OCI-LY3 (cell line): ENCODE results near the gene DNAL1.

Experiments used
- H2AFZ ChIP-seq: fragments of 200-600, 300-600 bp; shearing (Covaris generic); 2 replicates; pipeline ENCODE4 v1.6.0; 2014; ENCODE audit warnings: antibody characterized with exemption, low read depth, low read length
- H3K27ac ChIP-seq: fragments of 200-600, 300-600 bp; sonication (generic); 2 replicates; pipeline ENCODE4 v1.5.1; 2014; ENCODE audit warnings: mild to moderate bottlenecking, low read length, moderate library complexity, mixed read lengths
- H3K27me3 ChIP-seq: fragments of 200-600, 300-600 bp; sonication (generic); 2 replicates; pipeline ENCODE4 v1.6.1; 2014; ENCODE audit warnings: low read depth, low read length, mixed read lengths
- H3K36me3 ChIP-seq: fragments of 200-600, 300-600 bp; sonication (generic); replicated peaks from 2 replicates; pipeline ENCODE3; 2014; ENCODE audit warnings: low read depth, low read length, mixed read lengths
- H3K4me1 ChIP-seq: fragments of 300-600, 200-600 bp; sonication (generic); 2 replicates; pipeline ENCODE4 v1.6.1; 2014; ENCODE audit warnings: low read length, mixed read lengths
- H3K4me2 ChIP-seq: fragments of 200-600, 300-600 bp; sonication (generic); 2 replicates; pipeline ENCODE4 v1.6.1; 2014; ENCODE audit warnings: low read length, mixed read lengths
- H3K4me3 ChIP-seq: fragments of 300-600, 200-600 bp; sonication (generic); 2 replicates; pipeline ENCODE4 v1.5.1; 2014; ENCODE audit warnings: antibody characterized with exemption, mild to moderate bottlenecking, low read length, moderate library complexity
- H3K79me2 ChIP-seq: fragments of 300-600, 200-600 bp; shearing (Covaris generic); 2 replicates; pipeline ENCODE4 v1.6.1; 2014; ENCODE audit warnings: mild to moderate bottlenecking, low read length, mixed read lengths
- H3K9ac ChIP-seq: fragments of 300-600, 200-600 bp; shearing (Covaris generic); 2 replicates; pipeline ENCODE4 v1.6.0; 2014; ENCODE audit warnings: mild to moderate bottlenecking, low read length, moderate library complexity
- H3K9me3 ChIP-seq: fragments of 200-600, 300-600 bp; shearing (Covaris generic); 2 replicates; pipeline ENCODE4 v1.6.1; 2014; ENCODE audit warnings: low read length, mixed read lengths; ENCODE audit not compliant: insufficient read depth
- H4K20me1 ChIP-seq: fragments of 200-600, 300-600 bp; sonication (generic); 2 replicates; pipeline ENCODE4 v1.6.1; 2016; ENCODE audit warnings: low read length, mixed read lengths; ENCODE audit not compliant: insufficient read depth
- CTCF ChIP-seq: fragments of 200-600, 300-600 bp; sonication (generic); IDR thresholded peaks from 2 replicates; pipeline ENCODE4 v1.5.1; 2014; ENCODE audit warnings: antibody characterized with exemption, low read length, low read depth
- EZH2phosphoT487 ChIP-seq: fragments of 200-600 bp; shearing (Covaris generic); IDR thresholded peaks from 2 replicates; pipeline ENCODE4 v1.6.1; 2018; ENCODE audit warnings: antibody characterized with exemption, mixed run types, low read depth

The DNAL1 gene

GRCh38 chr14:73739174-73739898, 94.5 kb downstream of the DNAL1 start:
- peaks cover 72% of the 10 kb centered on the region for H3K79me2 ChIP-seq
- H3K9ac ChIP-seq = no peak overlapping the region
- H4K20me1 ChIP-seq = peaks cover 82% of the 10 kb centered on the region
- H2AFZ ChIP-seq = no peak overlapping the region
- H3K27me3 ChIP-seq = no peaks in the 10 kb centered on the region
- TF ChIP-seq EZH2phosphoT487 (no peak), CTCF (no peak)
- peaks cover 36% of the 10 kb centered on the region for H3K36me3 ChIP-seq
- no peaks in the 10 kb centered on the region for H3K9me3 ChIP-seq
- H3K4me2 ChIP-seq = no peak overlapping the region
- H3K4me1 ChIP-seq = peaks cover 29% of the 10 kb centered on the region
- no peak overlapping the region for H3K27ac ChIP-seq
- no peak overlapping the region for H3K4me3 ChIP-seq

GRCh38 chr14:73739899-73740617, 95.3 kb downstream of the DNAL1 start:
- Histone ChIP-seq H3K27me3 (no peaks in the 10 kb centered on the region), H3K79me2 (peaks cover 73% of the 10 kb centered on the region), H3K9ac (no peak overlapping the region), H3K4me3 (no peak overlapping the region), H4K20me1 (peaks cover 84% of the 10 kb centered on the region), H2AFZ (no peak overlapping the region), H3K27ac (no peak overlapping the region), H3K9me3 (no peaks in the 10 kb centered on the region), H3K4me1 (peaks cover 35% of the 10 kb centered on the region), H3K36me3 (peaks cover 29% of the 10 kb centered on the region), H3K4me2 (no peak overlapping the region)
- TF ChIP-seq EZH2phosphoT487 (no peak), CTCF (no peak)

GRCh38 chr14:73740618-73741326, 96.0 kb downstream of the DNAL1 start:
- Histone ChIP-seq H3K36me3 (peaks cover 25% of the 10 kb centered on the region), H3K4me1 (peaks cover 35% of the 10 kb centered on the region), H3K9ac (no peak overlapping the region), H3K27me3 (no peaks in the 10 kb centered on the region), H2AFZ (no peak overlapping the region), H3K4me3 (no peak overlapping the region), H3K4me2 (no peak overlapping the region), H3K27ac (no peak overlapping the region), H3K9me3 (no peaks in the 10 kb centered on the region), H3K79me2 (peaks cover 81% of the 10 kb centered on the region), H4K20me1 (peaks cover 87% of the 10 kb centered on the region)
- TF ChIP-seq CTCF = no peak
- no peak for TF ChIP-seq EZH2phosphoT487

GRCh38 chr14:73741386-73741875, 96.6 kb downstream of the DNAL1 start:
- H3K27me3 ChIP-seq = no peaks in the 10 kb centered on the region
- H3K4me3 ChIP-seq = no peak overlapping the region
- TF ChIP-seq CTCF (no peak), EZH2phosphoT487 (no peak)
- H3K79me2 ChIP-seq = peaks cover 87% of the 10 kb centered on the region
- H3K9me3 ChIP-seq = no peaks in the 10 kb centered on the region
- H3K9ac ChIP-seq = no peak overlapping the region
- H2AFZ ChIP-seq = no peak overlapping the region
- H3K36me3 ChIP-seq = peaks cover 25% of the 10 kb centered on the region
- peaks cover 93% of the 10 kb centered on the region for H4K20me1 ChIP-seq
- H3K27ac ChIP-seq = no peak overlapping the region
- no peak overlapping the region for H3K4me2 ChIP-seq
- peaks cover 35% of the 10 kb centered on the region for H3K4me1 ChIP-seq
